GM23248 (cell line): Measurements from ENCODE around the gene GINS3.

Experiments used
- EZH2 ChIP-seq: fragments of 200-600 bp; sonication (generic); IDR thresholded peaks from 2 replicates; pipeline ENCODE4 v1.6.1; 2018; ENCODE audit warnings: antibody characterized with exemption, mild to moderate bottlenecking; ENCODE audit not compliant: insufficient read depth, poor library complexity, severe bottlenecking
- EZH2phosphoT487 ChIP-seq: fragments of 200-600 bp; sonication (generic); IDR thresholded peaks from 2 replicates; pipeline ENCODE4 v1.6.1; 2018; ENCODE audit warnings: antibody characterized with exemption, moderate library complexity, mild to moderate bottlenecking, low read depth; ENCODE audit not compliant: insufficient read depth

DNA sequence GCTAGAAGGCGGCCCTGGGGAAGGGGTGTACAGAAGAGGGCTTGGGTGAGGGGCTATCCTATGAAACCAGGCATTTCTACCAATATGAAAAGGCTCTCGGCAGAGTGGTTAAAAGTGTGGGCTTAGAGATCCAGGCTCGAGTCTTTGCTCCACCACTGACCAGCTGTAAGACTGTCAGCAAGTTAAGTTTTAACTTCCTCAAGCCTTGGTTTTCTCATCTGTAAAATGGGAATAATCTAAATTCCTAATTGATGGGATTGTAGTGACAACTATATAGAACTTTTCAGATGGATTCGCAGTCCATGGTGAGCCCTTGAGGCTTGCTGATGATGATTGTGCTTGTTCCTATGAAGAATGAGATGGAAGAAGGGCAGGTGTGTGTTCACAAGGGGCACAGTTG is 57.0 kb downstream of the GINS3 start:
- no peak for TF ChIP-seq EZH2
- TF ChIP-seq EZH2phosphoT487, result no peak
